HL-60 (cell line): ENCODE results near the gene THSD7B.

Source experiments
- DNase-seq, 2 experiments: peaks; one replicate each; pipeline ENCODE4 v3.0.0-alpha.2; 2010 to 2020; ENCODE audit warnings: low read depth in 1 of 2, low spot score in 1 of 2
- H3K27ac ChIP-seq: fragments of 250-450 bp; sonication (Bioruptor Pico); replicated peaks from 2 replicates; pipeline ENCODE4 v1.5.1; 2020; ENCODE audit warnings: mild to moderate bottlenecking, moderate library complexity
- H3K27me3 ChIP-seq: fragments of 250-450 bp; sonication (Bioruptor Pico); 2 replicates; pipeline ENCODE4 v1.5.1; 2021; ENCODE audit warnings: mild to moderate bottlenecking, moderate library complexity; ENCODE audit not compliant: insufficient read depth, poor library complexity, severe bottlenecking
- H3K4me3 ChIP-seq: replicated peaks from 2 replicates; pipeline ENCODE4 v1.5.1; 2011; ENCODE audit warnings: mild to moderate bottlenecking, control low read depth, low read length; ENCODE audit not compliant: insufficient read depth
- GABPA ChIP-seq: IDR thresholded peaks from 2 replicates; pipeline ENCODE4 v1.6.1; 2012; ENCODE audit warnings: low read depth
- POLR2AphosphoS5 ChIP-seq: IDR thresholded peaks from 2 replicates; pipeline ENCODE4 v1.6.1; 2012; ENCODE audit warnings: low read depth
- SPI1 ChIP-seq: IDR thresholded peaks from 2 replicates; pipeline ENCODE4 v1.6.1; 2012; ENCODE audit warnings: low read depth, mild to moderate bottlenecking, borderline replicate concordance
- TF ChIP-seq, protein P1 (sequence below): IDR thresholded peaks from one replicate; pipeline ENCODE4 v1.5.1; 2011; ENCODE audit warnings: low read length, control low read depth, inconsistent platforms; ENCODE audit not compliant: insufficient read depth
- TF ChIP-seq, protein P2 (sequence below): IDR thresholded peaks from 2 replicates; pipeline ENCODE4 v1.6.1; 2012; ENCODE audit warnings: low read depth; ENCODE audit not compliant: insufficient replicate concordance

The THSD7B gene

DNA sequence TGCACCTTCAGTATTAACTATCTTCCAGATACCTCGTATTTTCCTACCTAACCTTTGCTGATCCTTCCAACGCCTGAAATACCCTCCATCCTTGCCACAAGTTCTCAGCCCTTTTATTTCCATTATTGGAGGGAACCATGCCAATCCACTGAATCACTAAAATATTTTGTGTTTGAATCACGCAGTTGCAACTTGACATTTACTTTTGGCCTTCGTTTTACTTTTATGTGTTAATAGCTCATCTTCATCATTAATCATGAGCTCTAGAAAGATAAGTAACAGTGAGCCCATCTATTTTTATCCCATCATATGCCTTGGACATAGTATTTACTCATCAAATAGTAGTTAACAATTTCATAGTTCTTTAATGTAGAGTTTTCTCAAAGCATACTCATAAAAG is 463.2 kb downstream of the THSD7B start:
- DNase-seq, result no peak
- H3K27me3 ChIP-seq, result no peaks in the 10 kb centered on the region
- no peak overlapping the region for H3K27ac ChIP-seq
- no peak overlapping the region for H3K4me3 ChIP-seq
- no peak for TF ChIP-seq POLR2AphosphoS5

DNA sequence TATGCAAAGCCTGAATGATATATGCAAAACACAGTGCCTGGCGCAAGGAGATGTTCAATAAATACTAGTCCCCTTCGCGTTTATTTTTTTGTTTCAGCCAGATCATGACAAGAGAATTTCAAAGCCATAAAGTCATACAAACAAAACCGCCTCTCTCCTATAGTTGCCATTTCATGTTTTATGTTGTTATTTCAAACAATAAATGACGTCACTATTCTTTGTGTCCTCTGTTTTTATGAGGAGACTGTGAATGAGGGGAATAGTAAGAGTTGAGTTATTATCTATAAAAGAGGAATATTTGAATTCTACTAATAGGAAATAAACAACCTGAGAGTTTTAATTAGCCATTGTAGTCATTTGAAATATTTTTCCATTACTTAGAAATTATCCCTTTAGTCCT is 464.5 kb downstream of the THSD7B start:
- TF ChIP-seq POLR2AphosphoS5, result no peak
- TF ChIP-seq SPI1, result no peak
- TF ChIP-seq GABPA, result no peak
- TF ChIP-seq, protein P1, sequence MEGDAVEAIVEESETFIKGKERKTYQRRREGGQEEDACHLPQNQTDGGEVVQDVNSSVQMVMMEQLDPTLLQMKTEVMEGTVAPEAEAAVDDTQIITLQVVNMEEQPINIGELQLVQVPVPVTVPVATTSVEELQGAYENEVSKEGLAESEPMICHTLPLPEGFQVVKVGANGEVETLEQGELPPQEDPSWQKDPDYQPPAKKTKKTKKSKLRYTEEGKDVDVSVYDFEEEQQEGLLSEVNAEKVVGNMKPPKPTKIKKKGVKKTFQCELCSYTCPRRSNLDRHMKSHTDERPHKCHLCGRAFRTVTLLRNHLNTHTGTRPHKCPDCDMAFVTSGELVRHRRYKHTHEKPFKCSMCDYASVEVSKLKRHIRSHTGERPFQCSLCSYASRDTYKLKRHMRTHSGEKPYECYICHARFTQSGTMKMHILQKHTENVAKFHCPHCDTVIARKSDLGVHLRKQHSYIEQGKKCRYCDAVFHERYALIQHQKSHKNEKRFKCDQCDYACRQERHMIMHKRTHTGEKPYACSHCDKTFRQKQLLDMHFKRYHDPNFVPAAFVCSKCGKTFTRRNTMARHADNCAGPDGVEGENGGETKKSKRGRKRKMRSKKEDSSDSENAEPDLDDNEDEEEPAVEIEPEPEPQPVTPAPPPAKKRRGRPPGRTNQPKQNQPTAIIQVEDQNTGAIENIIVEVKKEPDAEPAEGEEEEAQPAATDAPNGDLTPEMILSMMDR, result no peak
- TF ChIP-seq, protein P2, sequence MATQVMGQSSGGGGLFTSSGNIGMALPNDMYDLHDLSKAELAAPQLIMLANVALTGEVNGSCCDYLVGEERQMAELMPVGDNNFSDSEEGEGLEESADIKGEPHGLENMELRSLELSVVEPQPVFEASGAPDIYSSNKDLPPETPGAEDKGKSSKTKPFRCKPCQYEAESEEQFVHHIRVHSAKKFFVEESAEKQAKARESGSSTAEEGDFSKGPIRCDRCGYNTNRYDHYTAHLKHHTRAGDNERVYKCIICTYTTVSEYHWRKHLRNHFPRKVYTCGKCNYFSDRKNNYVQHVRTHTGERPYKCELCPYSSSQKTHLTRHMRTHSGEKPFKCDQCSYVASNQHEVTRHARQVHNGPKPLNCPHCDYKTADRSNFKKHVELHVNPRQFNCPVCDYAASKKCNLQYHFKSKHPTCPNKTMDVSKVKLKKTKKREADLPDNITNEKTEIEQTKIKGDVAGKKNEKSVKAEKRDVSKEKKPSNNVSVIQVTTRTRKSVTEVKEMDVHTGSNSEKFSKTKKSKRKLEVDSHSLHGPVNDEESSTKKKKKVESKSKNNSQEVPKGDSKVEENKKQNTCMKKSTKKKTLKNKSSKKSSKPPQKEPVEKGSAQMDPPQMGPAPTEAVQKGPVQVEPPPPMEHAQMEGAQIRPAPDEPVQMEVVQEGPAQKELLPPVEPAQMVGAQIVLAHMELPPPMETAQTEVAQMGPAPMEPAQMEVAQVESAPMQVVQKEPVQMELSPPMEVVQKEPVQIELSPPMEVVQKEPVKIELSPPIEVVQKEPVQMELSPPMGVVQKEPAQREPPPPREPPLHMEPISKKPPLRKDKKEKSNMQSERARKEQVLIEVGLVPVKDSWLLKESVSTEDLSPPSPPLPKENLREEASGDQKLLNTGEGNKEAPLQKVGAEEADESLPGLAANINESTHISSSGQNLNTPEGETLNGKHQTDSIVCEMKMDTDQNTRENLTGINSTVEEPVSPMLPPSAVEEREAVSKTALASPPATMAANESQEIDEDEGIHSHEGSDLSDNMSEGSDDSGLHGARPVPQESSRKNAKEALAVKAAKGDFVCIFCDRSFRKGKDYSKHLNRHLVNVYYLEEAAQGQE, result no peak
- Histone ChIP-seq H3K27ac (no peak overlapping the region), H3K4me3 (no peak overlapping the region), H3K27me3 (no peaks in the 10 kb centered on the region)
- DNase-seq, result no peak

DNA sequence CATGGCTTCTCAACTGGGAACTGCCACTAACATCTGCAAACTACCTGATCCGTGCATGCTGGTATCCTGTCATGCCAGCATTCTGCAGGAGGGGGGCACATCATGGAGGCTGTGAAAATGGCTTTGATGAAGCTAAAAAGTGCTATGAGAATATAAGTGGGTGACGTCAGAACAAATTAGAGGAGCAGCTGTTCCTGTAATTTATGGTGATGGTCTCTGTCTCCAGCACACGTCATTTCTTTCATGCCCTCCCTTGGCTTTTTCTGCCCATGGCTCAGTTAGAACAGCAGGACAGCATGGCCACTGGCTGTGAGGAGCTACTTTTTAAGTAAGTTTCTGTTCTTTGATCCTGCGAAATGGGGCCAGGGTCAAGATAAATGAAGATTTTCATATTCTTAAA is 466.3 kb downstream of the THSD7B start:
- no peak for DNase-seq
- Histone ChIP-seq H3K4me3 (no peak overlapping the region), H3K27ac (no peak overlapping the region), H3K27me3 (no peaks in the 10 kb centered on the region)
- TF ChIP-seq, protein P2, result no peak
- TF ChIP-seq, protein P1, result no peak
- TF ChIP-seq GABPA (no peak), POLR2AphosphoS5 (no peak), SPI1 (no peak)

DNA sequence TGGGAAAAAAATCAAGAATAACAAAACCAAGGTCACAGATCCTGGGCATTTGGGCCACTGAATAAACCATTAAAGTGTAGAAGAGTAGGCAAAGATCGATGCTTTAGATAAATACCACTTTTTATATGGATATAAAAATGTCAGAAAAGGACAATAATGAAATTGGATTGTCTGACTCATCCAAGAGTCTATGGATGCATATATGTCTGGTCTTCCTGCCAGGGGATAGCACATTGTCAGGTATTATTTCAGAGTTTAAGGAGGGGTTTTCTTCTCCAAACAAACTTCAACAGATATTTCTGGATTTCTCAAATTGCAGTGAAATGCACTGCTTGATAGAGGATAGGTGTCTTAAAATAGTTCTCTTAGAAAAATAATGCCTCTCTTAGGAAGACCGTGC is 466.7 kb downstream of the THSD7B start:
- no peak overlapping the region for H3K27ac ChIP-seq
- no peak for DNase-seq
- no peak overlapping the region for H3K4me3 ChIP-seq

More for the DNA sequence above, 466.7 kb downstream of the THSD7B start:
- TF ChIP-seq, protein P1, result no peak
- TF ChIP-seq POLR2AphosphoS5, result no peak
- no peak for TF ChIP-seq SPI1
- no peak for TF ChIP-seq GABPA
- TF ChIP-seq, protein P2, result no peak
- H3K27me3 ChIP-seq, result no peaks in the 10 kb centered on the region
